ENCODE data around the gene SLC49A3.

Gene SLC49A3

DNA sequence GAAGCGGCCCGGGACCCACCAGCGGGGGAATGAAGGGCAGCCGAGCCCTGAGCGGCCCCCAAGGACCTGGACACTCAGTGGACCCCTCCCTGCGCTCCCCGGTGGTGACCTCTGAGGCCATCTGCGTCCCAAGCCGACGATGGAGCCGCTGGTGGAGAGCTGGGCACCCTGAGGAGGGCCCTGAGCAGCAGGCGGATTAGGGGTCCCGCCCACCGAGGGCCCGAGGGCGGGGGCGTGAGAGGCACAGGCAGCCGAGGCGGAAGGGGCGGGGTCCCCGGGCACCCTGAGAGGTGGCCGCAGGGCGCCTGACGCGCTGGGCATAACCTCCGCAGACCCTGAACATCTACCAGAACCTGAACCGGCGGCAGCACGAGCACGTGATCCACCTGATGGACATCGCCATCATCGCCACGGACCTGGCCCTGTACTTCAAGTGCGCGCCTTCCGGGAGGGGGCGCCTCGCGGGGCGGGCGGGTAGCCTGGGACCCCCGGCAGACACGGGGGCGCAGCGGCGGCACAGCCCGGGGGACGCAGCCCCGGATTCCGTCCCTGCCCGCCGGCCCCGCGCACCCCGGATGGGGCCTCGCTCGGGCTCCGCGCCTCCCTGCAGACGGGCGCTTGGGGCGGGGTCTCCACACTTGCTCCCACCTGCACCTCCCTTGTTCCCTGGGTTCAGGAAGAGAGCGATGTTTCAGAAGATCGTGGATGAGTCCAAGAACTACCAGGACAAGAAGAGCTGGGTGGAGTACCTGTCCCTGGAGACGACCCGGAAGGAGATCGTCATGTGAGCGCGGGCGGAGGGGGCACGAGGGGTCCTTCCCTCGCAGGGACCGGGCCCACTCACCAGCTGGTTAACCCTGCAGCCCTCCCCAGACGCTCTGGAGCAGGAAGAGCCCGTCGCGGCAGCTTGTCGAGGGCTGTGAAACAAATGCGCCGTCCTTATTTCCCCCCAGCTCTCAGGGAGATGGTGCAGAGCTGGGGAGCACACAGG lies 25.2 kb downstream of the SLC49A3 start:
- TF ChIP-seq JUND (IDR thresholded peaks at IDR 0.05; ENCODE audit: low read depth): no peak
- in situ Hi-C loops (cut with HindIII; ENCODE audit: low pct_unique_long_range_greater_than_20kb, low sequenced_read_pairs): no loop called here
- no peak for DNase-seq (ENCODE audit: low read depth in 1 of 2, low spot score in 1 of 2)

DNA sequence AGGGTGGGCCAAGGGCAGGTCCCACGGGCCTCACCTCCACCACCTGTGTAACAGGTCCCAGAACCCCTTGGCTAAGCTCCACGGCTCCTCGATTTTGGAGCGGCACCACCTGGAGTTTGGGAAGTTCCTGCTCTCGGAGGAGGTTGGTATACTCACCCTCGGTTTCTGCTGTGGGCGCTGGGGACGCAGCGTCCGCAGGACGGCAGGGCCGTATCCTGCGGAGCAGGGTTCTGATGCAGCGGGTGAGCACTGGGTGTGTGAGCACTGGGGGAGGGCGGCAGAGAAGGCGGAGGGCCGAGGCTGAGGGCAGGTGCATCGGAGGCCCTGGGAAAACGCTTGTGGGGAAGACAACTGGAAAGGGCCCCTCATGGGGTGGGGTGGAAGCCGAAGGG lies 25.9 kb downstream of the SLC49A3 start:
- no peak for TF ChIP-seq JUND (IDR thresholded peaks at IDR 0.05; ENCODE audit: low read depth)
- in situ Hi-C loops (cut with HindIII; ENCODE audit: low pct_unique_long_range_greater_than_20kb, low sequenced_read_pairs): no loop called here
- no peak for DNase-seq (ENCODE audit: low read depth in 1 of 2, low spot score in 1 of 2)

DNA sequence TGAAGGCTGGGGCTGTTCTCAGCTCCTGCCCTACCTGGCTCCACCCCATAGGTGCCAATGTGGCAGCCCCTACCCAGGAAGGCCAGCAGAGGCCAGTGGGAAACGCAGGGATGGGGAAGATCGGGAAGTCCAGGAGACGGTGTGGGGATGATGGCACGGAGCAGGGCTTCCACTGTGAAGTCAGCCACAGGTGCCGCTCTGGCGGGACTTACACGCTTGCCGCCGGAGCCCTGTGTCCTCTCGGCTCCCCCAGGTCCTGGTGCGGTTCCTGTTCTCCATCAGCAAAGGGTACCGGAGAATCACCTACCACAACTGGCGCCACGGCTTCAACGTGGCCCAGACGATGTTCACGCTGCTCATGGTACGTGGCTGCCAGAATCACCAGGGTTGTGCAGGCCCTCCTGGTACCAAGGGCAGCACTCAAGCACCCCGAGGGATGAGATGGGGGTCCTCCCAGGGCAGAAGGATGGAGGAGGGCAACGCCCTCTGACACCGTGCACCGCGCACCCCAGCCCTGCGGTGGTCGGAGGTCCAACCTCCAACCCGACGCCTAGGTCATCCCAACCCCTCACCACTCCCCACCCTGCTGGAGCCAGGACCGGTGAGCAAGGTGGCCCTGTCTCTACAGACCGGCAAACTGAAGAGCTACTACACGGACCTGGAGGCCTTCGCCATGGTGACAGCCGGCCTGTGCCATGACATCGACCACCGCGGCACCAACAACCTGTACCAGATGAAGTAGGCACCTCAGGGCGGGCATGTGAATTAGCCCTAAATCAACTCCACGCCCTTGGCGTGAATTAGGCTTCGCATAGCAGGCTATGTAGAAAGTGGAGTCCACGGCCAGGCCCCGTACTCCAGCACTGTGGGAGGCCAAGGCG lies 26.8 kb downstream of the SLC49A3 start:
- in situ Hi-C loops (cut with HindIII; ENCODE audit: low pct_unique_long_range_greater_than_20kb, low sequenced_read_pairs): no loop called here
- no peak for DNase-seq (ENCODE audit: low read depth in 1 of 2, low spot score in 1 of 2)
- no peak for TF ChIP-seq JUND (IDR thresholded peaks at IDR 0.05; ENCODE audit: low read depth)

DNA sequence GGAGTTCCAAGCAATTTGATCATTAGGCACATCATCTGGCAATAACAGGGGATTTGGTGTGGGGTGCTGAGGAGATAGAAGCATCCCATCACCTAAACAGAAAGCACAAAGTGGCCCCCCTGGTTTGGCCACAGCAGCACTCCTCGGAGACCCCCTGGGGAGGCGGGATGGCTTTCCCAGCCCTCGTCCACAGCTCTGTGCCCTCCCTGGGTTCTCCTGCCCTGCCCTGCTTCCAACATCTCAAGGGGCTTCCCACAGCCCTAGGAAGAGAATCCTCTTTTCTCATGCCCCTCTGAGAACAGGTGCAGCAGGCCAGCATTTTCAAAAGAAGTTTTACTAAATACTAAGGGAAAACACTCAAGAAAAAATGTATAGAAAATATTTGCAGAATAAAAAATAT lies 27.7 kb downstream of the SLC49A3 start:
- no peak for DNase-seq (ENCODE audit: low read depth in 1 of 2, low spot score in 1 of 2)
- TF ChIP-seq JUND (IDR thresholded peaks at IDR 0.05; ENCODE audit: low read depth): no peak
- in situ Hi-C loops (cut with HindIII; ENCODE audit: low pct_unique_long_range_greater_than_20kb, low sequenced_read_pairs): no loop called here

DNA sequence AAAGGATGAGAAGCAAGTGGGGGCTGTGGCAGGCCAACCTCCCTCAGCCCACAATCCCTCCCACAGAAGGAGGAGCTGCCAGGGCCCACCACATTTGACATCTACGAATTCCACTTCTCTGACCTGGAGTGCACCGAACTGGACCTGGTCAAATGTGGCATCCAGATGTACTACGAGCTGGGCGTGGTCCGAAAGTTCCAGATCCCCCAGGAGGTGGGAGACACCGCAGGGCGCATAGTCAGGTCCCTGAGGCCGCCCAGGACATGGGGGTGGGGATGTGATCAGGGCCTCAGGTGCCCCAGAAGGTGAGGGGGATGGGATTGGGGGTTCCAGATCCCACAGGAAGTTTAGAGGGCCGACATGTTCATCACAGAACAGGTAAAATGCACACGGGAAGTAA lies 28.6 kb downstream of the SLC49A3 start:
- no peak for TF ChIP-seq JUND (IDR thresholded peaks at IDR 0.05; ENCODE audit: low read depth)
- no peak for DNase-seq (ENCODE audit: low read depth in 1 of 2, low spot score in 1 of 2)
- in situ Hi-C loops (cut with HindIII; ENCODE audit: low pct_unique_long_range_greater_than_20kb, low sequenced_read_pairs): no loop called here

DNA sequence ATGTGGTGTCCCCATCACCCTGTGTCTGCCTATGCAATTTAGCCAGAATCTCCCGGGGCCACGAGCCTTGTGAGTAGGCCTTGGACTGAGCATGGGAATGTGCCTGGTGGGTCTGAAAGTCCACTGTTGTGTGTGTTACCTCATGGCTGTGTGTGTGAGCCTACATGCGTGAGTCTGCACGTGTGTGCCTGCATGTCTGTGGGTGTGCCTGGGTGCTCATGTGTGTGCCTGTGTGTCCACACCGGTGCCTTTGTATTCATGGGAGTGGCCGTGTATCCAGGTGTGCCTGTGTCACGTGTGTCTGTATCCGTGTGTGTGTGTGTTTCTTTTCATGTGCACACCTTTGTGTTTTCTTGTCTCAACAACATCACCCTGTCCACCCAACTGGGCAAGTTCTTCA lies 29.1 kb downstream of the SLC49A3 start:
- TF ChIP-seq JUND (IDR thresholded peaks at IDR 0.05; ENCODE audit: low read depth): no peak
- DNase-seq (ENCODE audit: low read depth in 1 of 2, low spot score in 1 of 2): no peak
- in situ Hi-C loops (cut with HindIII; ENCODE audit: low pct_unique_long_range_greater_than_20kb, low sequenced_read_pairs): no loop called here

DNA sequence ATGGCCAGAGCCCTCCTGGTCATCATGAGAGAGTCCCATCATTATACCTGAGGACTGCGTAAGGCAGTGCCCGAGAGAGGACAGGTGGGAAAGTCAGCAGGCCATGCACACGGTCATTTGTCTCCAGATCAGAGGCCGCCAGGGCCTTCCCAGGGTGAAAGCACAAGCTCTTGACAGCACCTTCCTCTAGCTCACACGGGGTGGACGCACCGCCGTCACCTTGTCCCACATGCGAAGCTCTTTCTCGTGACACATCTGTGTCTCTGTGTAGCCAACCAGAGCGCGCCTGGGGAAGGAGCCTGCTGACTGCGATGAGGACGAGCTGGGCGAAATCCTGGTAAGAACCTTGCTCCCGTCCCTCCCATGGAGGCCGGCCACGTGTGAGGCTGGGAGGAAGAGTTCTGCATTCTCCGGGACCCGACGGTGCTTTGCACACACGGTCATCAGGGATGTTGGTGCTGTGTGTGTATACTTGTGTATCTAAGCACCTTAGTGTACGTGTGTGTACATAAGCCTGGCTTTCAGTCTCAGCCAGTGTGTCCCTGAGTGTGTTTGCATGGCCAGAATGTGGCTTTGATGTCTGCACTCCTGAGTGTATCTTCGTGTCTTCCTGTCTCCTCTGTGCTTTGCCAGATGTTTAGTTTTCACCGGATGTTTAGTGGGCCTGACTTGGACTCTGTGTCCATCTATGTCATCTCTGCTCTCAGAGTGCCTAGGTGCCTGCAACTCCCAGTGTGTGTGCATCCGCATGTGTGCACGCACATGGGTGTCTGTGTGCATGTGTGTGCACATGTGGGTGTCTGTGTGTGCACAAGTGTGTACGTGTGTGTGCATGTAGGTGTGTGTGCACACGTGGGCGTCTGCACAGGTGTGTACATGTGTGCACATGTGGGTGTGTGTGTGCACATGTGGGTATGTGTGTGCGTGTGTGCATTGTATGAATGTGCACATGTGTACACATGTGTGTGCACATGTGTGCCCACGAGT lies 30.0 kb downstream of the SLC49A3 start:
- no peak for DNase-seq (ENCODE audit: low read depth in 1 of 2, low spot score in 1 of 2)
- in situ Hi-C loops (cut with HindIII; ENCODE audit: low pct_unique_long_range_greater_than_20kb, low sequenced_read_pairs): no loop called here
- TF ChIP-seq JUND (IDR thresholded peaks at IDR 0.05; ENCODE audit: low read depth): no peak

DNA sequence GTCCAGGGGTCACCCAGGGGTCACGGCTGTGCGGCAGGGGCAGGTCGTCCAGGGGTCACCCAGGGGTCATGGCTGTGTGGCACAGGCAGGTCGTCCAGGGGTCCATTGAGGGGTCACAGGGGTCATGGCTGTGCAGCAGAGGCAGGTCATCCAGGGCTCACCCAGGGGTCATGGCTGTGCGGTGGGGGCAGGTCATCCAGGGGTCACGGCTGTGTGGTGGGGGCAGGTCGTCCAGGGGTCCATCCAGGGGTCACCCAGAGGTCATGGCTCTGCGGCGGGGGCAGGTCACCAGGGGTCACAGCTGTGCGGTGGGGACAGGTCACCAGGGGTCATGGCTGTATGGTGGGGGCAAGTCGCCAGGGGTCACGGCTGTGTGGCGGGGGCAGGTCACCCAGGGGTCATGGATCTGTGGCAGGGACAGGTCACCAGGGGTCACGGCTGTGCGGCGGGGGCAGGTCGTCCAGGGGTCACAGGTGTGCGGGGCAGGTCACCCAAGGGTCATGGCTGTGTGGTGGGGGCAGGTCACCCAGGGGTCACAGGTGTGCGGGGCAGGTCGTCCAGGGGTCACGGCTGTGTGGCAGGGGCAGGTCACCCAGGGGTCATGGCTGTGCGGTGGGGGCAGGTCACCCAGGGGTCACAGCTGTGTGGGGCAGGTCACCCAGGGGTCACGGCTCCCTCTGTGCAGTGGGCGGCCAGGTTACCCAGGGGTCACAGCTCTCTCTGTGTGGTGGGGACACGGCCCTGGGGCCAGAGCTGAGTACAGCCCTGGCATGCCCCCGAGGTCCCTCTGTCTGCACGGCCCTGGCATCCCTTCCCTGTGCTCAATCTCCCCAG lies 30.9 kb downstream of the SLC49A3 start:
- no peak for DNase-seq (ENCODE audit: low read depth in 1 of 2, low spot score in 1 of 2)
- in situ Hi-C loops (cut with HindIII; ENCODE audit: low pct_unique_long_range_greater_than_20kb, low sequenced_read_pairs): no loop called here
- no peak for TF ChIP-seq JUND (IDR thresholded peaks at IDR 0.05; ENCODE audit: low read depth)

DNA sequence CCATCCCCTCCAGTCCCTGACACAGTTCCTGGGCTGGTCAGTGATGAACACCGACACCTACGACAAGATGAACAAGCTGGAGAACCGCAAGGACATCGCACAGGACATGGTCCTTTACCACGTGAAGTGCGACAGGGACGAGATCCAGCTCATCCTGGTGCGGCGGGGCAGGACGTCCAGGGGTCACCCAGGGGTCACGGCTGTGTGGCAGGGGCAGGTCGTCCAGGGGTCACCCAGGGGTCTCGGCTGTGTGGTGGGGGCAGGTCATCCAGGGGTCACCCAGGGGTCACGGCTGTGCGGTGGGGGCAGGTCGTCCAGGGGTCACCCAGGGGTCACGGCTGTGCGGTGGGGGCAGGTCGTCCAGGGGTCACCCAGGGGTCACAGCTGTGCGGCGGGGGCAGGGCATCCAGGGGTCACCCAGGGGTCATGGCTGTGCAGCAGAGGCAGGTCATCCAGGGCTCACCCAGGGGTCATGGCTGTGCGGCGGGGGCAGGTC lies 31.6 kb downstream of the SLC49A3 start:
- no peak for DNase-seq (ENCODE audit: low read depth in 1 of 2, low spot score in 1 of 2)
- in situ Hi-C loops (cut with HindIII; ENCODE audit: low pct_unique_long_range_greater_than_20kb, low sequenced_read_pairs): no loop called here
- no peak for TF ChIP-seq JUND (IDR thresholded peaks at IDR 0.05; ENCODE audit: low read depth)

DNA sequence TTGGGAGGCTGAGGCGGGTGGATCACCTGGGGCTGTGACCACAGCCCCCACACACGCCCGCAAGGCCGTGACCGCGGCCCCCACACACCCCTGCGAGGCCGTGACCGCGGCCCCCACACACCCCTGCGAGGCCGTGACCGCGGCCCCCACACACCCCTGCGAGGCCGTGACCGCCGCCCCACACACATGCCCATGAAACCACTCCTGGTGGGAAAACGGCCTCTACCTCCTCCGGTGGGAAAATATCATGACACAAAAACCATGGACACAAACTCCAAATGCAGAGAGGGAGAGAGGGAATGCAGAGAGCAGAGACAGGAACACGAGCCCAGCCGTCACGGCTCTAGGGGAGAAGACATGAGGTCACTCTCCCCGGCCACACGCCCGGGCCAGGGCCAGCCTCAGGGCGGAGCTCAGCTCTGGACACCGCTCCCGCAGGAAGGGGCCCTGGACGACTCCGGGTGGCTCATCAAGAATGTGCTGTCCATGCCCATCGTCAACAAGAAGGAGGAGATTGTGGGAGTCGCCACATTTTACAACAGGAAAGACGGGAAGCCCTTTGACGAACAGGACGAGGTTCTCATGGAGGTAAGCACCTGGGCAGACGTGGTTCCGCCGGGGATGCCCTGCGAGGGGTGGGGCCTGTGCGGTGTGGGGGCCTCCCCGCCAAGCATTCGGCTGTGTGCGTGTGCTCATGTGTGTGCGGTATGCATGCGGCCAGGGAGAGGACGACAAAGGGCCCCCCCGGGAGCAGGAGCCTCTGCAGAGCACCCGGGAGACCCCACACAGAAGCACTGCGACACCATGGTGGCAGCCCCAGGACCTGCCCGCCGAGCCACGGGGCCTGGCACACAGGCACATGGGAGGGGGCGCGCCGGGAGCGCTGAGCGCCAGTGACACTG lies 32.3 kb downstream of the SLC49A3 start:
- no peak for DNase-seq (ENCODE audit: low read depth in 1 of 2, low spot score in 1 of 2)
- in situ Hi-C loops (cut with HindIII; ENCODE audit: low pct_unique_long_range_greater_than_20kb, low sequenced_read_pairs): no loop called here

More for the DNA sequence above, 32.3 kb downstream of the SLC49A3 start:
- TF ChIP-seq JUND (IDR thresholded peaks at IDR 0.05; ENCODE audit: low read depth): no peak

Data from T47D (cell line).